GM18519 (cell line): ENCODE data around the gene BMP8B.
"Not testable (repeated sequence)": the region's sequence is repeated elsewhere in the genome, so short reads cannot be mapped to it uniquely, and the experiment has no call there.

Experiments
- ATAC-seq: cut with Tn5 transposase; IDR thresholded peaks from one replicate; pipeline ENCODE4 v1.9.1; 2021; ENCODE audit warnings: mild to moderate bottlenecking, moderate library complexity; ENCODE audit not compliant: unreplicated experiment, low FRiP score

The BMP8B gene

DNA sequence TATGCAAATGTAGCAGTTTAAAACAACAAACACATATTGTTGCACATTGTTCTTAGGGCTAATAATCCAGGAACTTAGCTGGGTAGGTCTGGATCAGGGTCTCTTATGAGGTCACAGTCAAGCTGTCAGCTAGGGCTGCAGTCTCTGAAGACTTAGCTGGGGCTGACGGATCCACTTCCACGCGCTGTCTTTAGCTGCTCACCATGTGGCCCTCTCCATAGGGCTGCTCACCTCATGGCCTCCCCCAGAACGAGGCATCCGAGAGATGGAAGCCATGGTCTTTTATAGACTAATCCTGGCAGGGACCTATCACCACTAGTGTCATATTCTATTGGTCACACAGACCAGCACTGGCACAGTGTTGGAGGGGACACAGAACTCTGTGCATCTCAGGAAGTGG lies 8.8 kb downstream of the BMP8B start:
- no peak for ATAC-seq

DNA sequence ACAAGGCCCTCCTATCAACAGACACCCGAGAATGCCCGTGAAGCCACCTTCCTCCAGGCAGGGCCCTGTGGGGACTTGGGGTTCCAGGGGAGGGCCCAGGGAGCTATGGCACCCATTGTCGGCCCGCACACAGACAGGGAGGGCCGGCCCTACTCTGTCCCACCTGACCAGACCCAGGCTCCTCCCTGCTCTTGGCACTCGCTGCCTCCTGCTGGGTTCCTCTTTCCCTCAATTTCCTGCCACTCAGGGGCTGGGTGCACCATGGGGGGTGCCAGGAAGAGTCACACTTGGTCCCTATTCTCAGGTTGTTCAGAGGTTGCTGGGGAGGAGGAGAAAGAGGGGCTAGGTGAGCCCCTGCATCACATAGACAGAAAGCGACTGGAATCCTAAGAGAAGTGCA lies 9.5 kb downstream of the BMP8B start:
- ATAC-seq: no peak

GRCh38 chr1:39778463-39779099 lies 10.1 kb downstream of the BMP8B start:
- not testable (repeated sequence) for ATAC-seq

DNA sequence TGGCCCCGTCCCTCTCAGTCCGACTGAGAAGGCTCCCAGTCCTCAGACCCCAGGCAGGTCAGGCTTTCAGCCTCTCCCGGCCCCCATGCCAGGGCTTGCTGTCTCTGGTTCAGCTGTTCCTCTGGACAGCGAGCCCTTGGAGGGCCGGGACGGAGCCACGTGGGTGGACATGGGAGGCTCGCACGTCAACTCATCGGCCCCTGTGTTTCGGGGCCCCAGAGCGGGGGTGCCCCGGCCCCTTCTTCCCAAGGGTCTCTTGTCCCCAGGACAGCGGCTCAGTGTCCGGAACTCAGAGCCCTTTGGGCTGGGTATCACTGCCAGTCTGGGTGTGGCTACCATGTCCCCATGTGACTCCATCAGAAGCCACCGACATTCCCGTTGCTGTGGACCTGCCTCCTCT lies 10.8 kb downstream of the BMP8B start:
- ATAC-seq: not testable (repeated sequence)

- ATAC-seq: no peak
These were observed 11.4 kb downstream of the BMP8B start for GRCh38 chr1:39777306-39777705.

DNA sequence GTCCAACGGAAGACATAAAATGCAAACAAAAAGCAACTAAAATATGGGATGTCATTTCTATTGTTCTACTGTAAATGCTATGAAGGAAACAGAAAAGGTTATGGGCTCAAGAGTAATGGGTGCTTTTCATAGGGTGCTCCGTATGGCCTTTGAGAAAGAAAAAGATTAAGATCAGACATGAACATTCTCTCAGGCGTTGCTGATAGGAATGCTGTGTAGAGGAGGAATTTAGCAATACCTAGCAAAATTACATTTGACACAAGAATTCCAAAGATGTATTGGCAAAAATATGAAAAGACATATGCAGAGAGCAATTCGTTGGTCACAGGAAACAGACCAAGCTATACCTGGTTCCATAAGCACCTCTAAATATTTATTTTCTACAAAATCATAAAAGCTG lies 11.8 kb downstream of the BMP8B start:
- no peak for ATAC-seq

DNA sequence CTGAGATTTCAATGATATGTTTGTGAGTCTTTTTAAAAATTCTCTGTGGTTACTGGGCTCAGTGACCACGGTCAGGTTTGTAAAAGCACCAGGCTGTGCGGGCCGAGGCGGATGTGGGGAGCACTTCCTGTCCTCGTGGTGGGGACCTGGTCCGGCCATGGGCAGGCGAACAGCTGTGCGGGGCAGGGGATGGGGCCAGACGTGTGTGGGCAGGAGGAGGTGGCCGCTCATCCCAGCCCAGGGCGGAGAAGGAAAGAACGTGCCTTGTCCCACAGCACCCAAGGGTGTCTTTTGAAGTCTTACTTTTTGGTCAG lies 12.3 kb downstream of the BMP8B start:
- no peak for ATAC-seq

DNA sequence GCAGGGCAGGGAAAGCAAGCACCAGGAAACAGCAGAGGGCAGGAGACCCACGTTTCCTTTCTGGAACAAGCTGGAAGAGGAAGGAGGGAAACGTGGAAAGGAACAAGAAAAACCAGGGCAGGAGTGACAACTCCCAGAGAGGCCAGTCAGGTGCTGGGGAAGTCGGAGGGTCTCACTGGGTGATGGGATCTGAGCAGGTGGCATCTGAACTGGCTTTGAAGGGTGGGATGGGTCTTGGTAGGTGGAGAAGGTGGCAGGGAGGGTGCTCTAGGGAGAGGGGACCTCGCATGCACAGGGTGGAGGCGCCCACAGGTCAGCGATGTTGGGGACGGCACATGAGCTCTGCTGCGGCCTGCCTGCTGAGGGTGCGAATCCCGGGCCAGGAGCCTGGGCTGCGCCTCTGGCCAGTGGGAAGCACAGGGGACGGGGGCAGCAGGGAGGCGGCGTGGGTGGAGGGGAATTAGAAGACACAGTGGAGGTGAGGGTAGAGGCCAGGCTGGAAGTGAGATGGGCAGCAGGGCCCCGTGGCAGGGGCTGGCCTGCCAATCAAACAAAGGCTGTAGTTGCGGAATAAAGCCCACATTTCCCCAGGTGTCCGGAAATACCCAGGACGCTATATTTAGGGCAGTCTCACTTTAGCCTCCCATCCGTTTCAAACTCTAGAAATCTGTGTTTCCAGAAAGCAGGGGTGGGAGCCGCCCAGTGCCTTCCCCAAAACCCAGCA lies 12.8 kb downstream of the BMP8B start:
- ATAC-seq: not testable (repeated sequence)

DNA sequence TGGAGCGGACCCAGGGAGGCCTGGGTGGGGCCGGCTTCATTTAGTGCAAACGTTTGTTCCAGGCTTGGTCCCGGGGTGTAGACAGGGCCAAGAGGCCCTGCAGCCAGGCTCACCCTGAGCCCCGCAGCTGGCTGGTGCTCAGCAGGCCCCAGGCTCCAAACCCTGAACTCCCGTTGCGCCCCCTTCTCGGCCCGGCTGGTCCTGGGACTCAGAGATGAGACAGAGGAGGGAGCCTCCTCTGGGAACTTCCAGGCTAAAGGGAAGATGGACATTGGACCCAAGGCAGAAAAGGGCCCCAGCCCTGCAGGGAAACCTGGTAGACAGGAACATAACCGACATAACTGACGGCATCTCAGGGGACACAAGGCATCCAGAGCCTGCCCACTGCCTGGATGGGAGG lies 13.5 kb downstream of the BMP8B start:
- not testable (repeated sequence) for ATAC-seq

GRCh38 chr1:39773369-39773979 lies 15.2 kb downstream of the BMP8B start:
- not testable (repeated sequence) for ATAC-seq

GRCh38 chr1:39771022-39771532 lies 17.6 kb downstream of the BMP8B start, which contains the start of gene OXCT2:
TSS of gene OXCT2 (minus strand) at chr1:39771348. CDS start at chr1:39771255, 93 bp downstream.
- ATAC-seq: not testable (repeated sequence)

DNA sequence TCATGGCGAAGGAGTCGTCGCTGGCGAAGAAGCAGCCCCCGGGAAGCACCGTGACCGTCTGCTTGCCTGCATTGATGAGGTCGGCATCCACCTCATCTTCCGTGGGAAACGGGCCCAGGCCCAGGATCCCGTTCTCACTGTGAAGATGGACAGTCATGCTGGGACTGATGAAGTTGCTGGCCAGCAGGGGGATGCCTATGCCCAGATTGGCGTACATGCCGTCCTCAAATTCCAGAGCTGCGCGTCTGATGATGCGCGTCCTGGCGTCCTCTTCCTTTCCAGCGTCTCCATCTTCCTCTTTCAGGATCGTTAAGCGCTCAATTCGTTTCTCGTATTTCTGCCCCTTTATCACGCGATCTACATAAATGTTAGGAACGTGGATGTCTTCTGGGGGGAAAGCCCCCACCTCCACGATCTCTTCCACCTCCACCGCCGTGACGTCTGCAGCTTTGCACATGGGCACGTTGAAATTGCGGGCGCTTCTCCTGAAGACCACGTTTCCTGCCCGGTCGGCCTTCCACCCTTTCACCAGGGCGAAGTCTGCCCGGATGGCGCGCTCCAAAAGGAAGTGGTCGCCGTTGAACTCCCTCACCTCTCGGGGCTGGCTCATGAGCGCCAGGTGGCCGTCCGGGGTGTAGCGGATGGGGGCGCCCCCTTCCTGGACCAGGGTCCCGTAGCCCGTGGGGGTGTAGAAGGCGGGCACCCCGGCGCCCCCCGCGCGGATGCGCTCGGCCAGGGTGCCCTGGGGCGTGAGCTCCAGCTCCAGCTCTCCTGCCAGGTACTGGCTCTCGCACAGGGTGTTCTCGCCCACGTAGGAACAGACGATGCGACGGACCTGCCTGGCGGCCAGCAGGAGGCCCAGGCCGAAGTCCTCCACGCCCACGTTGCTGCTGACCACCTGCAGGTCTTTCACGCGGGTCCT lies 18.3 kb downstream of the BMP8B start:
- ATAC-seq: not testable (repeated sequence)

DNA sequence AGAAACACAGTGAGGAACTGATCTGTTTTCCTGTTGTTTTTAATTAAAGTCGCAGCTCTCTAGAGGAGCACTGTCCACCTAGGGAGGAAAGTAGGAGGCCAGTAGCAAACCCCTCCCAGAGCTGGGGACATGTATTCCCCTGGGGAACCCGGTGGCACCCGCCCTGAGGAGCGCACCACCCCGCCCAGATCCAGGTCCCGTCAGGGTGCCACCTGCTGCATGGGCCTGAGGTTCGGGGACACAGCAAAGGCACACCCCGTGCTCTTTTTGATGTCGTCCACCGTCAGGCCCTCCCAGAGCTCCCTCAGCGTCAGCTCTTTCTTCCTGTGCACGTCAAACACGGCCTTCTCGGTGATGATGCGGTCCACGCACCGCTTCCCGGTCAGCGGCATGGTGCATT lies 19.2 kb downstream of the BMP8B start:
- ATAC-seq: not testable (repeated sequence)

- ATAC-seq: not testable (repeated sequence)
These were observed 22.2 kb downstream of the BMP8B start for GRCh38 chr1:39766466-39766865.

GRCh38 chr1:39764512-39764911 lies 24.2 kb downstream of the BMP8B start:
- not testable (repeated sequence) for ATAC-seq

GRCh38 chr1:39763619-39764374 lies 24.9 kb downstream of the BMP8B start:
- not testable (repeated sequence) for ATAC-seq

GRCh38 chr1:39762550-39763540 lies 25.8 kb downstream of the BMP8B start:
- no peak for ATAC-seq

DNA sequence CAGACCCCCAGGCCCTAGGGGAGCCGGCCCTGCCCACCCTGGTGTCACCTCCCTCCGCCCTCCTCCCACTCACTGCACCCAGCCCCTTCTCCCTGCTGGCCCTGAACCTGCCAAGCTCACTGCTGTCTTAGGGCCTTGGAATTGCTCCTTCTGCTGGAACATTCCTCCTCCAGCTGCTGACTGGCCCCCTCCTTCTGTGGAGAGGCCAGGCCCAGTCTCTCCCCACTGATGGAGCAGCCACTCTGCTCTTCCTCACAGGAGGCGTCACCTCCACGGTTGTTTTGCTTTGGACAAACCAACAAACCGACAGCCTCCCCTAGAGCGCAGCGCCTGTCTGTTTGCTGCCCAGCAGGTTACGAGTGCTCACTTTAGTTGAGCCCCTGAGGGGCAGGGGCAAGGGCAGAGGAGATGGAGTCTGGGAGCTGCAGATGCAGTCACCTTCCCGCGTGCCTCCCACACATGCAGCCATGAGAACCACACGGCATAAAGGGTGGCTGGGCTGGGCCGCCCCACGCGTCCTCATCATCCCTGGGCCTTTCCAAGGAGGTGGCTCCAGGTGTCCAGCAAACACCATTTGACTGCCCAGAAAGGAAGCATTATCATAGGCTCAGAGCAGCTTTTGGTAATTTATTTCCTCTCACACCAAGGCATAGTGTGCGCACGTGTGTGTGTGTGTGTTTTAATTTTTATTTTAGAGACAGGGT lies 27.0 kb downstream of the BMP8B start:
- ATAC-seq: no peak
